Measurements from ENCODE around the gene CDC6.

CDC6 gene

GRCh38 chr17:40337351-40337750 lies 49.7 kb downstream of the CDC6 start:
- no peak for TF ChIP-seq CTCF (IDR thresholded peaks at IDR 0.05; ENCODE audit: insufficient read depth, low read length, poor library complexity, severe bottlenecking)
- no peaks in the 10 kb centered on the region for H3K27me3 ChIP-seq (replicated peaks; ENCODE audit: control insufficient read depth, insufficient read depth, low read length)

GRCh38 chr17:40338058-40338457 lies 50.4 kb downstream of the CDC6 start:
- H3K4me3 ChIP-seq (replicated peaks; ENCODE audit: low read depth, low read length): no peak overlapping the region
- TF ChIP-seq CTCF (IDR thresholded peaks at IDR 0.05; ENCODE audit: insufficient read depth, low read length, poor library complexity, severe bottlenecking): no peak
- no peaks in the 10 kb centered on the region for H3K27me3 ChIP-seq (replicated peaks; ENCODE audit: control insufficient read depth, insufficient read depth, low read length)
- H3K36me3 ChIP-seq (ENCODE audit: control insufficient read depth, insufficient read depth, low read length): peaks cover 2% of the 10 kb centered on the region
- DNase-seq (ENCODE audit: extremely low read depth, insufficient read length): no peak

More at GRCh38 chr17:40337351-40337750, 49.7 kb downstream of the CDC6 start:
- no peak for DNase-seq (ENCODE audit: extremely low read depth, insufficient read length)
- Histone ChIP-seq H3K36me3 (ENCODE audit: control insufficient read depth, insufficient read depth, low read length) (peaks cover 4% of the 10 kb centered on the region), H3K4me3 (replicated peaks; ENCODE audit: low read depth, low read length) (no peak overlapping the region)

- no peak for TF ChIP-seq CTCF (IDR thresholded peaks at IDR 0.05; ENCODE audit: insufficient read depth, low read length, poor library complexity, severe bottlenecking)
- no peak for DNase-seq (ENCODE audit: extremely low read depth, insufficient read length)
- Histone ChIP-seq H3K27me3 (replicated peaks; ENCODE audit: control insufficient read depth, insufficient read depth, low read length) (no peaks in the 10 kb centered on the region), H3K4me3 (replicated peaks; ENCODE audit: low read depth, low read length) (no peak overlapping the region), H3K36me3 (ENCODE audit: control insufficient read depth, insufficient read depth, low read length) (peaks cover 2% of the 10 kb centered on the region)
Measured at GRCh38 chr17:40338941-40339649, 51.4 kb downstream of the CDC6 start.

- no peak for DNase-seq (ENCODE audit: extremely low read depth, insufficient read length)
- no peaks in the 10 kb centered on the region for H3K27me3 ChIP-seq (replicated peaks; ENCODE audit: control insufficient read depth, insufficient read depth, low read length)
- peaks cover 4% of the 10 kb centered on the region for H3K36me3 ChIP-seq (ENCODE audit: control insufficient read depth, insufficient read depth, low read length)
- H3K4me3 ChIP-seq (replicated peaks; ENCODE audit: low read depth, low read length): no peak overlapping the region; the same call in 1 of the 2 replicates
- no peak for TF ChIP-seq CTCF (IDR thresholded peaks at IDR 0.05; ENCODE audit: insufficient read depth, low read length, poor library complexity, severe bottlenecking)
Measured at GRCh38 chr17:40340327-40340726, 52.6 kb downstream of the CDC6 start.

GRCh38 chr17:40340880-40341807 lies 53.5 kb downstream of the CDC6 start:
- DNase-seq (ENCODE audit: extremely low read depth, insufficient read length): peak; percentile 88
- peak overlapping the region; percentile 53 for H3K4me3 ChIP-seq (replicated peaks; ENCODE audit: low read depth, low read length)
- H3K27me3 ChIP-seq (replicated peaks; ENCODE audit: control insufficient read depth, insufficient read depth, low read length): no peaks in the 10 kb centered on the region
- H3K36me3 ChIP-seq (ENCODE audit: control insufficient read depth, insufficient read depth, low read length): peaks cover 4% of the 10 kb centered on the region
- peak; percentile 33 for TF ChIP-seq CTCF (IDR thresholded peaks at IDR 0.05; ENCODE audit: insufficient read depth, low read length, poor library complexity, severe bottlenecking)
